Erythroblast (primary cell): Measurements from ENCODE around the gene DDN.

Experiments
- GATA1 ChIP-seq: IDR thresholded peaks from 2 replicates; pipeline ENCODE4 v1.6.1; 2011; ENCODE audit warnings: low read depth, mild to moderate bottlenecking, control low read depth, low read length, moderate library complexity
- POLR2A ChIP-seq: IDR thresholded peaks from 2 replicates; pipeline ENCODE4 v1.6.1; 2011; ENCODE audit warnings: mild to moderate bottlenecking, low read length

- TF ChIP-seq POLR2A (no peak), GATA1 (no peak)
Observed at GRCh38 chr12:49043241-49043640, 44.1 kb upstream of the DDN start.
